Smooth muscle cell (in vitro differentiated cells): Measurements from ENCODE around the gene B3GALNT2. TPM values are rescaled to one million over a fixed set of nuclear protein-coding genes. Genes with fewer than 3 reads are reported as not detected.
A peak's percentile ranks its signal among the peaks of the same experiment; 100 is the strongest.

ENCODE experiments used
- DNase-seq: peaks from one replicate; lab custom pipeline; 2025; ENCODE audit not compliant: unreplicated experiment; lab: John Stamatoyannopoulos, UW
- H2AFZ ChIP-seq: fragments of 200-600 bp; sonication (generic); 2 replicates; pipeline ENCODE4 v1.6.0; 2016; ENCODE audit warnings: antibody characterized with exemption, low read depth, mild to moderate bottlenecking
- H3F3A ChIP-seq: fragments of 200-600 bp; sonication (generic); 2 replicates; pipeline ENCODE4 v1.6.0; 2017; ENCODE audit warnings: antibody characterized with exemption, low read depth
- H3K27ac ChIP-seq: fragments of 200-600 bp; sonication (generic); 2 replicates; pipeline ENCODE4 v1.5.1; 2016; ENCODE audit warnings: low read depth, mild to moderate bottlenecking
- H3K27me3 ChIP-seq: fragments of 200-600 bp; sonication (generic); 2 replicates; pipeline ENCODE4 v1.6.1; 2016; ENCODE audit warnings: low read depth, mild to moderate bottlenecking
- H3K36me3 ChIP-seq: fragments of 200-600 bp; sonication (generic); 2 replicates; pipeline ENCODE4 v1.5.1; 2016; ENCODE audit warnings: low read depth
- H3K4me1 ChIP-seq: fragments of 200-600 bp; sonication (generic); 2 replicates; pipeline ENCODE4 v1.5.1; 2016; ENCODE audit warnings: low read depth
- H3K4me2 ChIP-seq: fragments of 200-600 bp; sonication (generic); 2 replicates; pipeline ENCODE4 v1.6.0; 2016; ENCODE audit warnings: mild to moderate bottlenecking
- H3K4me3 ChIP-seq: fragments of 200-600 bp; sonication (generic); 2 replicates; pipeline ENCODE4 v1.5.1; 2016; ENCODE audit warnings: mild to moderate bottlenecking
- H3K79me2 ChIP-seq: fragments of 200-600 bp; sonication (generic); 2 replicates; pipeline ENCODE4 v1.6.0; 2016; ENCODE audit warnings: low read depth, mild to moderate bottlenecking
- H3K9ac ChIP-seq: fragments of 200-600 bp; sonication (generic); 2 replicates; pipeline ENCODE4 v1.6.0; 2016; ENCODE audit warnings: low read depth
- H3K9me3 ChIP-seq: fragments of 200-600 bp; sonication (generic); replicated peaks from 2 replicates; pipeline ENCODE4 v1.5.1; 2016; ENCODE audit warnings: low read depth
- H4K20me1 ChIP-seq: fragments of 200-600 bp; sonication (generic); 2 replicates; pipeline ENCODE4 v1.6.0; 2016; ENCODE audit warnings: low read depth
- CTCF ChIP-seq: fragments of 200-600 bp; sonication (generic); IDR thresholded peaks from 2 replicates; pipeline ENCODE4 v1.5.1; 2017; ENCODE audit warnings: borderline replicate concordance, mild to moderate bottlenecking, antibody characterized with exemption; ENCODE audit not compliant: insufficient read depth, poor library complexity, severe bottlenecking
- WGBS: methylation state at CpG from one replicate; pipeline ENCODE4 v1.1.7; 2016; ENCODE audit warnings: low lambda C conversion rate; 5-methylcytosine and 5-hydroxymethylcytosine counted together
- polyA plus RNA-seq: library from polyadenylated mRNA; unstranded; fragments of >200 nt; fragmentation: Nextera tagmentation; extraction: Ambion mirVana; gene quantifications from 2 replicates; pipeline ENCODE4 v1.2.1, GENCODE V29; 2016
- total RNA-seq: library from RNA; depleted of rRNA; stranded (reverse); fragments of >200 nt; gene quantifications from 2 replicates; pipeline ENCODE4 v1.2.3, GENCODE V29; 2014

Gene B3GALNT2
- total and polyA plus RNA-seq, 2 experiments from 2014 or later, result 8.2 to 22.7 TPM

GRCh38 chr1:235415008-235415904 lies 89.0 kb downstream of the B3GALNT2 start:
- no peak for DNase-seq
- TF ChIP-seq CTCF, result peak; percentile 77
- Histone ChIP-seq H3K27me3 (no peaks in the 10 kb centered on the region), H4K20me1 (peaks cover 10% of the 10 kb centered on the region), H3K4me2 (no peak overlapping the region), H3K27ac (no peak overlapping the region), H3K4me1 (no peaks in the 10 kb centered on the region), H3K9ac (no peak overlapping the region), H2AFZ (no peak overlapping the region), H3K4me3 (no peak overlapping the region), H3K79me2 (peaks cover 17% of the 10 kb centered on the region), H3K9me3 (no peaks in the 10 kb centered on the region), H3F3A (peaks cover 6% of the 10 kb centered on the region), H3K36me3 (no peaks in the 10 kb centered on the region)
- WGBS, result 80% methylated on average over 7 of the region's 7 CpGs

GRCh38 chr1:235411489-235412486 lies 92.5 kb downstream of the B3GALNT2 start:
- Histone ChIP-seq H3K27me3 (no peaks in the 10 kb centered on the region), H3K4me3 (no peak overlapping the region), H3K4me2 (no peak overlapping the region), H3K9ac (no peak overlapping the region), H3K36me3 (no peaks in the 10 kb centered on the region), H3K4me1 (no peaks in the 10 kb centered on the region), H2AFZ (no peak overlapping the region), H3K9me3 (no peaks in the 10 kb centered on the region), H3K79me2 (peaks cover 12% of the 10 kb centered on the region), H3K27ac (no peak overlapping the region), H4K20me1 (no peaks in the 10 kb centered on the region), H3F3A (peaks cover 10% of the 10 kb centered on the region)
- WGBS, result 96% methylated on average over 3 of the region's 5 CpGs
- no peak for TF ChIP-seq CTCF
- no peak for DNase-seq

GRCh38 chr1:235410467-235410866 lies 93.8 kb downstream of the B3GALNT2 start:
- no peaks in the 10 kb centered on the region for H3K36me3 ChIP-seq
- no peak for TF ChIP-seq CTCF
- no peaks in the 10 kb centered on the region for H4K20me1 ChIP-seq
- no peaks in the 10 kb centered on the region for H3K9me3 ChIP-seq
- peaks cover 20% of the 10 kb centered on the region for H3K79me2 ChIP-seq
- H2AFZ ChIP-seq, result no peak overlapping the region
- no peak overlapping the region for H3K27ac ChIP-seq
- H3K9ac ChIP-seq, result no peak overlapping the region
- no peak overlapping the region for H3K4me3 ChIP-seq
- no peaks in the 10 kb centered on the region for H3K4me1 ChIP-seq
- H3K27me3 ChIP-seq, result no peaks in the 10 kb centered on the region
- DNase-seq, result no peak
- WGBS, result 84% methylated on average over 5 of the region's 5 CpGs
- H3K4me2 ChIP-seq, result no peak overlapping the region
- peaks cover 10% of the 10 kb centered on the region for H3F3A ChIP-seq
